ENCODE results near the gene EFEMP2. TPM values are rescaled to one million over a fixed set of nuclear protein-coding genes. Genes with fewer than 3 reads are reported as not detected.

EFEMP2 gene
- total and polyA plus RNA-seq, 2 donors (not counting 3 experiments of a cell fraction or from before 2014, with no cell fraction given): 81.7 to 207 TPM

- intact Hi-C loops (cut with micrococcal nuclease): loop anchor here (1.0 to 5.0 kb wide), 5 partner anchors 31 to 133 kb away; partner anchors contain the start of genes BANF1, EIF1AD, FIBP and SART1
- Histone ChIP-seq H4K20me1 (replicated peaks; ENCODE audit: control insufficient read depth, extremely low read depth, insufficient read depth, low read length) (no peaks in the 10 kb centered on the region), H3K4me2 (ENCODE audit: insufficient read depth, low read length) (peak overlapping the region; percentile 79), H3K4me3 (replicated peaks in 1 of 3; ENCODE audit: insufficient read depth in 1 of 3, low read depth in 1 of 3, low read length in 3 of 3) (peak overlapping the region; percentile 63 to 84 (median 70)), H3K9me3 (replicated peaks; ENCODE audit: control insufficient read depth, insufficient read depth, low read length) (no peaks in the 10 kb centered on the region), H3K27me3 (ENCODE audit: control insufficient read depth in 2 of 2, insufficient read depth in 2 of 2, low read length in 2 of 2) (no peaks in the 10 kb centered on the region), H3K79me2 (ENCODE audit: control insufficient read depth, insufficient read depth, low read length) (peaks cover 37% of the 10 kb centered on the region), H3K27ac (ENCODE audit: insufficient read depth, low read depth, low read length) (no peak overlapping the region), H3K36me3 (ENCODE audit: control insufficient read depth in 2 of 2, extremely low read depth in 1 of 2, insufficient read depth in 2 of 2, low read length in 2 of 2) (peaks cover 6 to 9% of the 10 kb centered on the region in 2 experiments), H3K4me1 (ENCODE audit: control insufficient read depth, extremely low read depth, insufficient read depth, low read length) (peaks cover 46% of the 10 kb centered on the region), H2AFZ (ENCODE audit: low read depth, low read length) (peak overlapping the region; percentile 77), H3K9ac (replicated peaks; ENCODE audit: extremely low read depth, insufficient read depth, low read length) (peak overlapping the region; percentile 40), H3K9me1 (replicated peaks; ENCODE audit: control insufficient read depth, extremely low read depth, insufficient read depth, low read length) (no peaks in the 10 kb centered on the region)
- dilution Hi-C loops (cut with MboI; ENCODE audit: extremely low pct_ligation_motif_present, low sequenced_read_pairs): no loop called here
- ChIA-PET POLR2A (no interaction called here), CTCF (interaction anchor here (1.0 to 1.4 kb wide), 3 partner anchors 13 to 35 kb away, joined by 3 to 4 read pairs (median 3); partner anchors contain the start of gene FIBP)
- no TSS peak for BruUV-seq (replicated peaks)
- FAIRE-seq (no peak), DNase-seq (ENCODE audit: low read depth, low spot score) (peak; percentile 32)
- TF ChIP-seq POLR2A (IDR thresholded peaks at IDR 0.05; ENCODE audit: low read depth, low read length) (peak; percentile 10), POLR2AphosphoS5 (IDR thresholded peaks at IDR 0.05; ENCODE audit: insufficient read depth, low read depth, low read length) (peak; percentile 5), FOS (IDR thresholded peaks at IDR 0.05; ENCODE audit: borderline replicate concordance, insufficient read depth, low read length) (no peak)
These were observed 47.2 kb upstream of the EFEMP2 start for GRCh38 chr11:65919573-65920371.

- intact Hi-C loops (cut with micrococcal nuclease): loop anchor here (1.0 to 5.0 kb wide), 5 partner anchors 31 to 133 kb away; partner anchors contain the start of genes BANF1, EIF1AD, FIBP and SART1
- BruUV-seq (replicated peaks): no TSS peak
- TF ChIP-seq JUN (IDR thresholded peaks at IDR 0.05; ENCODE audit: borderline replicate concordance, insufficient read depth, insufficient read length, low read depth) (no peak), POLR2AphosphoS5 (IDR thresholded peaks at IDR 0.05; ENCODE audit: insufficient read depth, low read depth, low read length) (peak; percentile 67), POLR2A (IDR thresholded peaks at IDR 0.05; ENCODE audit: low read depth, low read length) (peak; percentile 23), EZH2 (IDR thresholded peaks at IDR 0.05; ENCODE audit: borderline replicate concordance, low read depth, low read length, severe bottlenecking) (no peak)
- TF ChIP-seq, protein P1, sequence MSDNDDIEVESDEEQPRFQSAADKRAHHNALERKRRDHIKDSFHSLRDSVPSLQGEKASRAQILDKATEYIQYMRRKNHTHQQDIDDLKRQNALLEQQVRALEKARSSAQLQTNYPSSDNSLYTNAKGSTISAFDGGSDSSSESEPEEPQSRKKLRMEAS (IDR thresholded peaks at IDR 0.05; ENCODE audit: insufficient read depth, insufficient read length): peak; percentile 12
These were observed 46.6 kb upstream of the EFEMP2 start, which contains the start of gene DRAP1 for GRCh38 chr11:65919141-65919572. Gene DRAP1, plus strand, starts transcription at chr11:65919426. Its CDS starts 76 bp downstream, at chr11:65919502.

More at GRCh38 chr11:65919141-65919572, 46.6 kb upstream of the EFEMP2 start, which contains the start of gene DRAP1:
- ChIA-PET POLR2A (interaction anchor here (2.1 kb wide), 1 partner anchor 29 kb away, joined by 7 read pairs; the partner anchor contains the start of gene CCDC85B), CTCF (interaction anchor here (1.0 to 4.9 kb wide), 3 partner anchors 14 to 31 kb away, joined by 3 to 73 read pairs (median 4); partner anchors contain the start of genes CCDC85B and FIBP)
- Histone ChIP-seq H3K27me3 (ENCODE audit: control insufficient read depth in 2 of 2, insufficient read depth in 2 of 2, low read length in 2 of 2) (no peaks in the 10 kb centered on the region), H3K9me3 (replicated peaks; ENCODE audit: control insufficient read depth, insufficient read depth, low read length) (no peaks in the 10 kb centered on the region), H4K20me1 (replicated peaks; ENCODE audit: control insufficient read depth, extremely low read depth, insufficient read depth, low read length) (no peaks in the 10 kb centered on the region), H3K9ac (replicated peaks; ENCODE audit: extremely low read depth, insufficient read depth, low read length) (peak within 1 kb of the TSS; percentile 92), H3K79me2 (ENCODE audit: control insufficient read depth, insufficient read depth, low read length) (peaks cover 37% of the 10 kb centered on the region), H2AFZ (ENCODE audit: low read depth, low read length) (peak within 1 kb of the TSS; percentile 77), H3K36me3 (ENCODE audit: control insufficient read depth in 2 of 2, extremely low read depth in 1 of 2, insufficient read depth in 2 of 2, low read length in 2 of 2) (peaks cover 6 to 9% of the 10 kb centered on the region in 2 experiments), H3K9me1 (replicated peaks; ENCODE audit: control insufficient read depth, extremely low read depth, insufficient read depth, low read length) (no peaks in the 10 kb centered on the region), H3K4me3 (replicated peaks in 1 of 3; ENCODE audit: insufficient read depth in 1 of 3, low read depth in 1 of 3, low read length in 3 of 3) (peak within 1 kb of the TSS; percentile 70 to 90 (median 71)), H3K4me2 (ENCODE audit: insufficient read depth, low read length) (peak within 1 kb of the TSS; percentile 79), H3K4me1 (ENCODE audit: control insufficient read depth, extremely low read depth, insufficient read depth, low read length) (peaks cover 49% of the 10 kb centered on the region), H3K27ac (ENCODE audit: insufficient read depth, low read depth, low read length) (peak within 1 kb of the TSS; percentile 92)
- FAIRE-seq (peak; percentile 86), DNase-seq (ENCODE audit: low read depth, low spot score) (peak; percentile 97)
- dilution Hi-C loops (cut with MboI; ENCODE audit: extremely low pct_ligation_motif_present, low sequenced_read_pairs): no loop called here
